BJ (cell line): ENCODE measurements around the gene NDUFS1. TPM values are rescaled to one million over a fixed set of nuclear protein-coding genes. Genes with fewer than 3 reads are reported as not detected.
A peak's percentile ranks its signal among the peaks of the same experiment; 100 is the strongest.
"Not testable (repeated sequence)": the region's sequence is repeated elsewhere in the genome, so short reads cannot be mapped to it uniquely, and the experiment has no call there.

Experiments
- CTCF ChIA-PET: fragments of 350-600 bp; formaldehyde crosslinking; extraction: SDS; loops from one replicate; lab custom pipeline; 2021; ENCODE audit warnings: antibody characterized with exemption, inconsistent platforms; lab: Yijun Ruan, JAX
- POLR2A ChIA-PET: fragments of 300-600 bp; sonication (Branson Sonifier 250); formaldehyde crosslinking; extraction: SDS; loops from one replicate; lab custom pipeline; 2021; ENCODE audit warnings: antibody characterized with exemption; lab: Charles Lee
- DNase-seq: peaks from one replicate; pipeline ENCODE4 v3.0.0-alpha.2; 2011; ENCODE audit warnings: low read depth
- H3K27me3 ChIP-seq: 2 replicates; pipeline ENCODE4 v1.6.0; 2011; ENCODE audit warnings: low read length; ENCODE audit not compliant: control insufficient read depth, insufficient read depth
- H3K36me3 ChIP-seq: 2 replicates; pipeline ENCODE4 v1.5.1; 2011; ENCODE audit warnings: low read length; ENCODE audit not compliant: control insufficient read depth, insufficient read depth
- H3K4me3 ChIP-seq: 2 replicates; pipeline ENCODE4 v1.5.1; 2011; ENCODE audit warnings: low read depth, mild to moderate bottlenecking, control low read depth, low read length
- CTCF ChIP-seq: IDR thresholded peaks from 2 replicates; pipeline ENCODE4 v1.5.1; 2011; ENCODE audit warnings: low read depth, mild to moderate bottlenecking, control low read depth, inconsistent platforms, low read length, moderate library complexity; ENCODE audit not compliant: insufficient read depth
- polyA minus RNA-seq: library from RNA; depleted of rRNA, polyadenylated mRNA; stranded (reverse); fragments of >200 nt; gene quantifications from 2 replicates; pipeline ENCODE4 v1.2.3, GENCODE V29; 2011; rRNA and poly(A)+ RNA removed
- polyA plus RNA-seq: library from polyadenylated mRNA; depleted of rRNA; stranded (reverse); fragments of >200 nt; gene quantifications from 2 replicates; pipeline ENCODE4 v1.2.3, GENCODE V29; 2011; rRNA removed

The NDUFS1 gene
- polyA plus RNA-seq (79.9 and 101 TPM in 2 replicates), polyA minus RNA-seq (42.5 and 43.7 TPM in 2 replicates)

GRCh38 chr2:206159346-206160124, at the start of gene NDUFS1, which contains the start of gene EEF1B2:
Gene NDUFS1 (minus strand): TSS chr2:206159444. CDS start chr2:206153678, 5,766 bp downstream.
Gene EEF1B2 (plus strand): TSS chr2:206159895. CDS start chr2:206159980, 85 bp downstream.
- peak; percentile 90 for DNase-seq
- CTCF ChIA-PET = interaction anchor here (1.6 kb wide), 1 partner anchor 105 kb away, joined by 4 read pairs; no protein-coding TSS in a partner anchor
- Histone ChIP-seq H3K27me3 (no peaks in the 10 kb centered on the region), H3K4me3 (peak within 1 kb of the TSS; percentile 87), H3K36me3 (peaks cover 7% of the 10 kb centered on the region)
- no peak for TF ChIP-seq CTCF
- POLR2A ChIA-PET = interaction anchor here (0.6 to 1.4 kb wide), 7 partner anchors 36 to 499 kb away, joined by 3 to 8 read pairs (median 5); no protein-coding TSS in a partner anchor

GRCh38 chr2:206208900-206209299, 49.7 kb upstream of the NDUFS1 start:
- H3K36me3 ChIP-seq = no peaks in the 10 kb centered on the region
- no peak for DNase-seq
- CTCF ChIA-PET = interaction anchor here (0.9 kb wide), 1 partner anchor 10 kb away, joined by 4 read pairs; no protein-coding TSS in a partner anchor
- no peaks in the 10 kb centered on the region for H3K27me3 ChIP-seq
- no peak overlapping the region for H3K4me3 ChIP-seq
- TF ChIP-seq CTCF = no peak
- POLR2A ChIA-PET = no interaction called here

GRCh38 chr2:206207316-206207715, 48.1 kb upstream of the NDUFS1 start:
- POLR2A ChIA-PET, H3K27me3 ChIP-seq, H3K36me3 ChIP-seq, CTCF ChIA-PET, H3K4me3 ChIP-seq, DNase-seq: not testable (repeated sequence)

- Histone ChIP-seq H3K36me3 (no peaks in the 10 kb centered on the region), H3K4me3 (no peak overlapping the region), H3K27me3 (no peaks in the 10 kb centered on the region)
- DNase-seq = no peak
- CTCF ChIA-PET = interaction anchor here (1.9 kb wide), 1 partner anchor 8 kb away, joined by 6 read pairs; a partner anchor contains a TSS
- no peak for TF ChIP-seq CTCF
- POLR2A ChIA-PET = no interaction called here
Observed at GRCh38 chr2:206204710-206205109, 45.5 kb upstream of the NDUFS1 start.

- Histone ChIP-seq H3K36me3 (no peaks in the 10 kb centered on the region), H3K27me3 (no peaks in the 10 kb centered on the region), H3K4me3 (no peak overlapping the region)
- no peak for TF ChIP-seq CTCF
- CTCF ChIA-PET = interaction anchor here (1.0 to 1.9 kb wide), 2 partner anchors 10 to 25 kb away, joined by 4 to 6 read pairs; a partner anchor contains a TSS
- POLR2A ChIA-PET = interaction anchor here (0.6 kb wide), 1 partner anchor 23 kb away, joined by 4 read pairs; no protein-coding TSS in a partner anchor
- no peak for DNase-seq
Observed at GRCh38 chr2:206203331-206203730, 44.1 kb upstream of the NDUFS1 start.
